ENCODE results near the gene PTGES2. TPM values are rescaled to one million over a fixed set of nuclear protein-coding genes. Genes with fewer than 3 reads are reported as not detected.

The PTGES2 gene
- total and polyA plus RNA-seq, 9 of the 15 experiments (the other 6 are each of a cell fraction or from before 2014, with no cell fraction given) = 2.4 to 196 (median 90.1) TPM

DNA sequence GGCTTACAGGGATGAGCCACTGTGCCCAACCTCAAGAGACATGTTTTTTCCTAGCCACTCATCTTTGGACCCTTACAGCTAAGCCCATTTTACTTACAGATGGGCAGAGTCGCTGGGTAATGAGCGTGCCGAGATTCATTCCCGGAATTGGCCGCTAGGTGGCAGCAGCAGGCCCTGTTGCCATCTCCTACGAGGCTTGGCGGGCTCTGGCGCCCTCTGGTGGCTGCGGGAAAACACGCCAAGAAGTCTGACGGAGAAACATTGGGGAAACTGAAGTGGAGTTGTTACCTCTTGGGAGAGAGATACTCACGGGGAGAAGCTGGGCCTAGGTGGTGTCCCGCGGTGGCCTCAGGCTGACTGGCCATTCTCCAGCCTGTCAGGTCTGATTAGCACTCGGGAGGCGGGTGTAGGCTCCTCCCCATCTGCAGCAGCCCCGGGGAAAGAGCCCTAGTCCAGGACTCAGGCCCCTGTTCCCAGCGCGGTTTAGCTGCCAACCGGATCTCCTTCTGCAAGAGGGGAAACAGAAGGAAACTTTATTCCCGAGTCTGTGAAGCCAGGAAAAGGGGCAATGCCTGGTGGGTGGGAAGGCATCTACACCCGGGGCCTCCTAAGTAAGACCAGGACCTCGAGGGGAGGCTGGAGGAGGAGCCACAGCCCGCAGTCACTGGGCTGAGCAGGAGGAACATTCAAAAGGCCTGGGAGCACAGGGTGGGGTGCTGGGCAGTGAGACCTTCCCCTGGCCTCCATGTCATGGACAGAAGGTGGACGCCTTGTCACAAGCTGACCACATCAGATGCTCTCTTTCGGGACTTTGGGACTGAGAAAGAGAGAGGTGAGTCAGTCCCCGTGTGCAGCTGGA lies 9.7 kb downstream of the PTGES2 start (continued):
- TF ChIP-seq ZNF41 (CRISPR knock-in tag; conservative IDR thresholded peaks at IDR 0.05) (no peak), COPS2 (conservative IDR thresholded peaks at IDR 0.05) (no peak), NR2C1 (IDR thresholded peaks at IDR 0.05) (no peak), NR2C1 (tag; IDR thresholded peaks at IDR 0.05) (no peak), E2F4 (CRISPR knock-in tag; IDR thresholded peaks at IDR 0.05; ENCODE audit: low read depth) (peak; percentile 23; the same call in 1 of the 2 replicates), ARID1B (IDR thresholded peaks at IDR 0.05) (peak; percentile 23; the same call in 1 of the 2 replicates), MTA1 (IDR thresholded peaks at IDR 0.05; ENCODE audit: borderline replicate concordance) (no peak), ZBTB34 (CRISPR knock-in tag; IDR thresholded peaks at IDR 0.05) (no peak), TEAD2 (tag; IDR thresholded peaks at IDR 0.05) (no peak), ZNF586 (CRISPR knock-in tag; conservative IDR thresholded peaks at IDR 0.05) (no peak), AFF4 (CRISPR knock-in tag; IDR thresholded peaks at IDR 0.05) (0 out of 2 replicates have a peak, but pooled peaks have one; percentile 41), RBM17 (IDR thresholded peaks at IDR 0.05; ENCODE audit: borderline replicate concordance, low read depth, low read length) (no peak), ATF1 (CRISPR knock-in tag; IDR thresholded peaks at IDR 0.05) (no peak), ATF1 (tag; IDR thresholded peaks at IDR 0.05) (peak; percentile 69), NFE2 (IDR thresholded peaks at IDR 0.05; ENCODE audit: low read depth) (no peak), FOXK2 (conservative IDR thresholded peaks at IDR 0.05 in 1 of 2, IDR thresholded peaks at IDR 0.05 in 1 of 2; ENCODE audit: low read depth in 2 of 2) (peak; percentile 90 to 93), CREB1 (IDR thresholded peaks at IDR 0.05) (peak; percentile 30; the same call in 1 of the 2 replicates), CREB1 (CRISPR knock-in tag; IDR thresholded peaks at IDR 0.05) (peak; percentile 82)
- TF ChIP-seq, protein P1, sequence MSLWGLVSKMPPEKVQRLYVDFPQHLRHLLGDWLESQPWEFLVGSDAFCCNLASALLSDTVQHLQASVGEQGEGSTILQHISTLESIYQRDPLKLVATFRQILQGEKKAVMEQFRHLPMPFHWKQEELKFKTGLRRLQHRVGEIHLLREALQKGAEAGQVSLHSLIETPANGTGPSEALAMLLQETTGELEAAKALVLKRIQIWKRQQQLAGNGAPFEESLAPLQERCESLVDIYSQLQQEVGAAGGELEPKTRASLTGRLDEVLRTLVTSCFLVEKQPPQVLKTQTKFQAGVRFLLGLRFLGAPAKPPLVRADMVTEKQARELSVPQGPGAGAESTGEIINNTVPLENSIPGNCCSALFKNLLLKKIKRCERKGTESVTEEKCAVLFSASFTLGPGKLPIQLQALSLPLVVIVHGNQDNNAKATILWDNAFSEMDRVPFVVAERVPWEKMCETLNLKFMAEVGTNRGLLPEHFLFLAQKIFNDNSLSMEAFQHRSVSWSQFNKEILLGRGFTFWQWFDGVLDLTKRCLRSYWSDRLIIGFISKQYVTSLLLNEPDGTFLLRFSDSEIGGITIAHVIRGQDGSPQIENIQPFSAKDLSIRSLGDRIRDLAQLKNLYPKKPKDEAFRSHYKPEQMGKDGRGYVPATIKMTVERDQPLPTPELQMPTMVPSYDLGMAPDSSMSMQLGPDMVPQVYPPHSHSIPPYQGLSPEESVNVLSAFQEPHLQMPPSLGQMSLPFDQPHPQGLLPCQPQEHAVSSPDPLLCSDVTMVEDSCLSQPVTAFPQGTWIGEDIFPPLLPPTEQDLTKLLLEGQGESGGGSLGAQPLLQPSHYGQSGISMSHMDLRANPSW (CRISPR knock-in tag; IDR thresholded peaks at IDR 0.05) = peak; percentile 83; the same call in 1 of the 2 replicates
